NB4 (cell line): ENCODE measurements around the gene LGR5.
"Not testable (repeated sequence)": the region's sequence is repeated elsewhere in the genome, so short reads cannot be mapped to it uniquely, and the experiment has no call there.

ENCODE experiments used
- DNase-seq: peaks from one replicate; pipeline ENCODE4 v3.0.0; 2010; ENCODE audit warnings: low read depth
- H3K4me3 ChIP-seq: one replicate; pipeline ENCODE4 v1.5.1; 2011; ENCODE audit warnings: mild to moderate bottlenecking, low read depth, low read length, moderate library complexity
- MYC ChIP-seq: IDR thresholded peaks from 2 replicates; pipeline ENCODE4 v1.6.1; 2011; ENCODE audit warnings: low read depth, low read length
- POLR2A ChIP-seq: IDR thresholded peaks from 2 replicates; pipeline ENCODE4 v1.6.1; 2011; ENCODE audit warnings: mild to moderate bottlenecking; ENCODE audit not compliant: insufficient read length; ENCODE audit errors: extremely low read depth
- TF ChIP-seq, protein P1 (sequence below): IDR thresholded peaks from one replicate; pipeline ENCODE4 v1.5.1; 2012; ENCODE audit warnings: low read depth, low read length
- TF ChIP-seq, protein P2 (sequence below): IDR thresholded peaks from 2 replicates; pipeline ENCODE4 v1.6.1; 2011; ENCODE audit warnings: low read depth, low read length

LGR5 gene

GRCh38 chr12:71558445-71558844 is 118.8 kb downstream of the LGR5 start:
- no peak for DNase-seq
- TF ChIP-seq, protein P1, sequence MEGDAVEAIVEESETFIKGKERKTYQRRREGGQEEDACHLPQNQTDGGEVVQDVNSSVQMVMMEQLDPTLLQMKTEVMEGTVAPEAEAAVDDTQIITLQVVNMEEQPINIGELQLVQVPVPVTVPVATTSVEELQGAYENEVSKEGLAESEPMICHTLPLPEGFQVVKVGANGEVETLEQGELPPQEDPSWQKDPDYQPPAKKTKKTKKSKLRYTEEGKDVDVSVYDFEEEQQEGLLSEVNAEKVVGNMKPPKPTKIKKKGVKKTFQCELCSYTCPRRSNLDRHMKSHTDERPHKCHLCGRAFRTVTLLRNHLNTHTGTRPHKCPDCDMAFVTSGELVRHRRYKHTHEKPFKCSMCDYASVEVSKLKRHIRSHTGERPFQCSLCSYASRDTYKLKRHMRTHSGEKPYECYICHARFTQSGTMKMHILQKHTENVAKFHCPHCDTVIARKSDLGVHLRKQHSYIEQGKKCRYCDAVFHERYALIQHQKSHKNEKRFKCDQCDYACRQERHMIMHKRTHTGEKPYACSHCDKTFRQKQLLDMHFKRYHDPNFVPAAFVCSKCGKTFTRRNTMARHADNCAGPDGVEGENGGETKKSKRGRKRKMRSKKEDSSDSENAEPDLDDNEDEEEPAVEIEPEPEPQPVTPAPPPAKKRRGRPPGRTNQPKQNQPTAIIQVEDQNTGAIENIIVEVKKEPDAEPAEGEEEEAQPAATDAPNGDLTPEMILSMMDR, result no peak
- TF ChIP-seq POLR2A (no peak), MYC (no peak)
- TF ChIP-seq, protein P2, sequence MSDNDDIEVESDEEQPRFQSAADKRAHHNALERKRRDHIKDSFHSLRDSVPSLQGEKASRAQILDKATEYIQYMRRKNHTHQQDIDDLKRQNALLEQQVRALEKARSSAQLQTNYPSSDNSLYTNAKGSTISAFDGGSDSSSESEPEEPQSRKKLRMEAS, result no peak
- no peak overlapping the region for H3K4me3 ChIP-seq

- H3K4me3 ChIP-seq, result no peak overlapping the region
- TF ChIP-seq, protein P2, result no peak
- TF ChIP-seq POLR2A (no peak), MYC (no peak)
- TF ChIP-seq, protein P1, result no peak
- no peak for DNase-seq
Measured at GRCh38 chr12:71562676-71563595, 123.3 kb downstream of the LGR5 start.

DNA sequence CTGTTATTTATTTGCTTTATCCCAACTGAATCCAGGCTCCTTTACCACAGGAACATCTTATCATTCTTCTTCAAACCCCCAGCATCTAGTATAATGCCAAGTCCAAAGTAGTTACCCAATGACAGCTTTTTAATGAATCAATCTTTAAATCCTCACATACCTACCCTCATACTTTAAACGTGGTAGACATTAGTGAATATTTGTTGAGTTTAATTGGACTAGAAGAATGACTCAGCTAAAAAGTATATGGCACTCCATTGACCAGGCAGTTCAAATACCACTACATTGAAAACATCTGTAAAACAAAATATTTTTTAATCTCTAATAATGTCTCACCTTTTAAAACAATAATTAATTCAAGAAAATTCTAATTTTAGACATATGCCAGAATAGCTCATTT is 125.9 kb downstream of the LGR5 start:
- no peak for DNase-seq
- TF ChIP-seq, protein P2, result no peak
- TF ChIP-seq MYC (no peak), POLR2A (no peak)
- TF ChIP-seq, protein P1, result no peak
- no peak overlapping the region for H3K4me3 ChIP-seq

DNA sequence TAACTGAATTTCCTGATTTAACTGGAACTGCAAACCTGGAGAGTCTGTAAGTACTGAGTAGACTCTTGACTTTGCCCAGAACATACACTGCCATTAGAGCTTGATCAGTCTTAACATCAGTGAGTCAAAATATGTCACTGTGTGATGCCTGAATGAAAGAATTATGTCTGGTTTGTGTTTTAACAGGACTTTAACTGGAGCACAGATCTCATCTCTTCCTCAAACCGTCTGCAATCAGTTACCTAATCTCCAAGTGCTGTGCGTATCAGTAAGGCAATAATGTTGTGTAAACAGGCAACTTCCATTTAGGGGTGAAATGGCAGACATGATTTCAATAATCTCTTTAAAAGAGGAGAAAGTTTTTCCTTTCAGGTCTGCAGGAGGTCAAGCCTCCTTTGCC is 127.1 kb downstream of the LGR5 start:
- DNase-seq, result no peak
- TF ChIP-seq, protein P1, result no peak
- TF ChIP-seq, protein P2, result no peak
- TF ChIP-seq MYC (no peak), POLR2A (no peak)
- H3K4me3 ChIP-seq, result no peak overlapping the region

DNA sequence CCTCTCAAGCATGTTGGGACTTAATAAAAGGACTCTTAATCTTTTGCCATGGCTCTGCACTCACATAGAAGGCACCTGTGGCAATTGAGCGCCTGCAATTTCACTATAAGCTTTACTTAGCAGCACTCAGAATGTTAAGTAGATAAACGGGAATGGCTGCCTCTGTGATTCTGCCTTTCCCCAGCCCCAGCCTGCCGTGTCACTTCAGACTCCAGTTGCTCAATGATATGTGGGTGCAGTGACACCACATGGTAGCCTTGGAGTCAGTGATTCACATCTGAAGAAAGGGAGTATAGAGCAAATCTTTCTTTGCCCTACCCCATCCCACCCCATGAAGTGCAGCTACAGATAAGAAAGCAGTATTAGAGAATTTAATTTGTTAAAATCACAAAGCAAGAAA is 127.9 kb downstream of the LGR5 start:
- TF ChIP-seq, protein P2, result no peak
- TF ChIP-seq MYC (no peak), POLR2A (no peak)
- TF ChIP-seq, protein P1, result no peak
- no peak overlapping the region for H3K4me3 ChIP-seq
- DNase-seq, result peak; percentile 15

- DNase-seq, H3K4me3 ChIP-seq: not testable (repeated sequence)
Measured at GRCh38 chr12:71569885-71570284, 130.3 kb downstream of the LGR5 start.
